HepG2 (cell line): ENCODE measurements around the gene ZNF618. TPM values are rescaled to one million over a fixed set of nuclear protein-coding genes. Genes with fewer than 3 reads are reported as not detected.

ENCODE experiments used
- ATAC-seq: fragments of 200-7000 bp; cut with Tn5 transposase; 3 replicates; pipeline ENCODE4 v1.9.1; 2020; ENCODE audit warnings: mild to moderate bottlenecking, moderate library complexity
- BruUV-seq: library from RNA; stranded (reverse); fragments of 400-500 nt; replicated peaks from 2 replicates; lab custom pipeline; 2021; lab: Mats Ljungman, UMichigan
- CTCF ChIA-PET: fragments of 300-600 bp; formaldehyde crosslinking; extraction: SDS; loops from one replicate; lab custom pipeline; 2021; ENCODE audit warnings: low total read pairs, inconsistent platforms, low intra/inter-chr PET ratio; lab: Yijun Ruan, JAX
- POLR2A ChIA-PET: fragments of 350-600 bp; sonication (Branson Sonifier 250); formaldehyde crosslinking; loops from one replicate; lab custom pipeline; 2020; ENCODE audit warnings: antibody characterized with exemption, inconsistent platforms; lab: Yijun Ruan, JAX
- DNase-seq: peaks from one replicate; pipeline ENCODE4 v3.0.0-alpha.2; 2015; ENCODE audit warnings: low spot score
- FAIRE-seq: peaks from 3 replicates; lab custom pipeline; 2011; peaks lifted over from hg19 to GRCh38; lab: Jason Lieb, UNC
- H2AFZ ChIP-seq: one replicate; pipeline ENCODE4 v1.6.1; 2011; ENCODE audit warnings: low read length, inconsistent platforms
- H3K27ac ChIP-seq: fragments of 300-600 bp; 3 replicates; pipeline ENCODE4 v1.8.0; 2011; ENCODE audit warnings: mixed run types, mild to moderate bottlenecking, mixed read lengths, low read length, inconsistent platforms; ENCODE audit not compliant: insufficient read depth; ENCODE audit errors: extremely low read length
- H3K27me3 ChIP-seq, 2 experiments: fragments of 200-600 bp in 1 of 2; 2 replicates in 1 of 2; 3 replicates in 1 of 2; pipeline versions ENCODE4 v1.6.0 to v1.8.0; 2011; ENCODE audit warnings: low read length in 2 of 2, mild to moderate bottlenecking in 2 of 2, moderate library complexity in 2 of 2, inconsistent platforms in 1 of 2; ENCODE audit not compliant: insufficient read depth in 2 of 2, control insufficient read depth in 1 of 2
- H3K36me3 ChIP-seq, 2 experiments: fragments of 200-600 bp in 1 of 2; replicated peaks in 1 of 2; 2 replicates in 1 of 2; 3 replicates in 1 of 2; pipeline versions ENCODE4 v1.5.1 to v1.8.0; 2011; ENCODE audit warnings: low read length in 2 of 2, inconsistent platforms in 1 of 2; ENCODE audit not compliant: insufficient read depth in 2 of 2, control insufficient read depth in 1 of 2
- H3K4me1 ChIP-seq: 2 replicates; pipeline ENCODE4 v1.5.1; 2012; ENCODE audit warnings: low read length, inconsistent platforms; ENCODE audit not compliant: insufficient read depth
- H3K4me2 ChIP-seq: 2 replicates; pipeline ENCODE4 v1.6.0; 2011; ENCODE audit warnings: low read depth, low read length, inconsistent platforms
- H3K4me3 ChIP-seq, 3 experiments: fragments of 200-600 bp in 1 of 3; sonication (generic), shearing (Covaris generic) in 1 of 3; replicated peaks in 1 of 3; 2 replicates each; pipeline ENCODE4 v1.5.1; 2011 to 2016; ENCODE audit warnings: low read length in 3 of 3, inconsistent platforms in 2 of 3, low read depth in 2 of 3, mild to moderate bottlenecking in 2 of 3, control low read depth in 1 of 3, mixed read lengths in 1 of 3; ENCODE audit not compliant: insufficient read depth in 1 of 3
- H3K79me2 ChIP-seq: one replicate; pipeline ENCODE4 v1.6.1; 2011; ENCODE audit warnings: low read length, inconsistent platforms; ENCODE audit not compliant: insufficient read depth
- H3K9ac ChIP-seq: 2 replicates; pipeline ENCODE4 v1.6.0; 2011; ENCODE audit warnings: mild to moderate bottlenecking, low read depth, low read length, inconsistent platforms; ENCODE audit not compliant: insufficient read depth
- H3K9me3 ChIP-seq: 2 replicates; pipeline ENCODE4 v1.5.1; 2012; ENCODE audit warnings: mild to moderate bottlenecking, low read length
- H4K20me1 ChIP-seq: 2 replicates; pipeline ENCODE4 v1.6.0; 2011; ENCODE audit warnings: inconsistent platforms, mild to moderate bottlenecking, low read length, moderate library complexity; ENCODE audit not compliant: insufficient read depth
- HNF1B ChIP-seq: sonication (generic); formaldehyde crosslinking; IDR thresholded peaks from 2 replicates; pipeline ENCODE4 v1.5.1; 2020; ENCODE audit warnings: mild to moderate bottlenecking, moderate library complexity, missing genetic modification reagents
- MATR3 ChIP-seq: sonication (generic); formaldehyde crosslinking; IDR thresholded peaks from 2 replicates; pipeline ENCODE4 v1.4.0; 2020; ENCODE audit warnings: missing genetic modification reagents
- NONO ChIP-seq, 2 experiments: fragments of 450-650 bp in 1 of 2; sonication (generic) in 1 of 2; formaldehyde crosslinking in 1 of 2; IDR thresholded peaks in 1 of 2; conservative IDR thresholded peaks in 1 of 2; 2 replicates each; pipeline versions ENCODE4 v1.6.1 to v1.8.0; 2017 to 2022; ENCODE audit warnings: mild to moderate bottlenecking in 1 of 2, missing genetic modification reagents in 1 of 2, moderate library complexity in 1 of 2
- PRDM15 ChIP-seq: sonication (generic); formaldehyde crosslinking; IDR thresholded peaks from 2 replicates; pipeline ENCODE4 v1.4.0; 2020; ENCODE audit warnings: missing genetic modification reagents
- ZHX2 ChIP-seq, 2 experiments: sonication (generic) in 1 of 2; formaldehyde crosslinking in 1 of 2; IDR thresholded peaks; 2 replicates each; pipeline versions ENCODE4 v1.6.1 to v1.9.0; 2014 to 2022; ENCODE audit warnings: antibody characterized with exemption in 1 of 2, borderline replicate concordance in 1 of 2, inconsistent platforms in 1 of 2, low read depth in 1 of 2, missing genetic modification reagents in 1 of 2
- ZNF530 ChIP-seq: sonication (generic); formaldehyde crosslinking; IDR thresholded peaks from 2 replicates; pipeline ENCODE4 v1.5.0; 2020; ENCODE audit warnings: low read depth, mild to moderate bottlenecking, missing genetic modification reagents
- ZNF572 ChIP-seq: sonication (generic); formaldehyde crosslinking; IDR thresholded peaks from 2 replicates; pipeline ENCODE4 v1.5.1; 2020; ENCODE audit warnings: mild to moderate bottlenecking, missing genetic modification reagents
- ZNF678 ChIP-seq: sonication (generic); formaldehyde crosslinking; IDR thresholded peaks from 2 replicates; pipeline ENCODE4 v1.4.0; 2020; ENCODE audit warnings: mild to moderate bottlenecking, missing genetic modification reagents
- WGBS: methylation state at CpG from one replicate; pipeline ENCODE4 v1.1.6; 2017; ENCODE audit warnings: low lambda C conversion rate; 5-methylcytosine and 5-hydroxymethylcytosine counted together
- in situ Hi-C: cut with HindIII; loops from 2 replicates; pipeline ENCODE4 v1.10.0; 2017; ENCODE audit warnings: low pct_unique_long_range_greater_than_20kb; ENCODE audit not compliant: extremely low pct_ligation_motif_present
- intact Hi-C: fragments of 100-400 bp; cut with micrococcal nuclease; formaldehyde crosslinking; loops from one replicate; pipeline ENCODE4 v1.10.0; 2022; ENCODE audit not compliant: unreplicated experiment
- polyA plus RNA-seq, 8 experiments: library from polyadenylated mRNA; depleted of rRNA in 3 of 8; stranded (reverse) in 7 of 8; unstranded in 1 of 8; fragments of >200 nt; fragmentation: Illumina TruSeq in 4 of 8; extraction: Trizol in 4 of 8; gene quantifications; 2 replicates each; pipeline versions ENCODE4 v1.2.1 to v1.2.3, GENCODE V29; 2011 to 2016; ENCODE audit warnings: low read depth in 4 of 8, missing spikeins in 1 of 8, mixed read lengths in 1 of 8; ENCODE audit not compliant: insufficient read depth in 1 of 8
- total RNA-seq, 5 experiments: library from RNA; depleted of rRNA; stranded (reverse); fragments of >200 nt; fragmentation: Illumina TruSeq; extraction: Trizol; gene quantifications; 2 replicates each; pipeline ENCODE4 v1.2.3, GENCODE V29; 2016; ENCODE audit warnings: low read depth in 1 of 5

Gene ZNF618
- total and polyA plus RNA-seq, 2 of the 13 experiments (the other 11 are each of a cell fraction or from before 2014, with no cell fraction given) = 0.07 TPM

- Histone ChIP-seq H4K20me1 (no peaks in the 10 kb centered on the region), H3K4me3 (no peak overlapping the region), H3K27ac (no peak overlapping the region), H3K9ac (no peak overlapping the region), H3K4me1 (peaks cover 7% of the 10 kb centered on the region), H3K27me3 (peaks cover 1 to 32% of the 10 kb centered on the region in 2 experiments; a peak in 3 of 5 replicates), H3K79me2 (no peaks in the 10 kb centered on the region), H2AFZ (no peak overlapping the region), H3K36me3 (no peaks in the 10 kb centered on the region), H3K4me2 (no peak overlapping the region), H3K9me3 (no peaks in the 10 kb centered on the region)
- BruUV-seq = no TSS peak
- POLR2A ChIA-PET = interaction anchor here (0.9 kb wide), 1 partner anchor 11 kb away, joined by 3 read pairs; no protein-coding TSS in a partner anchor
- no peak for ATAC-seq
- FAIRE-seq = no peak
- no peak for DNase-seq
- TF ChIP-seq ZHX2 (IDR thresholded peaks at IDR 0.05; ENCODE audit: low read depth) (no peak), ZHX2 (CRISPR knock-in tag; IDR thresholded peaks at IDR 0.05; ENCODE audit: borderline replicate concordance) (no peak), ZNF530 (CRISPR knock-in tag) (no peak), PRDM15 (no peak), NONO (IDR thresholded peaks at IDR 0.05) (no peak), NONO (CRISPR knock-in tag; conservative IDR thresholded peaks at IDR 0.05) (no peak), ZNF572 (no peak), HNF1B (CRISPR knock-in tag) (no peak), MATR3 (CRISPR knock-in tag) (no peak), ZNF678 (CRISPR knock-in tag) (no peak)
- CTCF ChIA-PET = no interaction called here
- intact Hi-C loops = no loop called here
- WGBS = 59% methylated on average over 15 of the region's 19 CpGs
- in situ Hi-C loops = loop anchor here (25.0 kb wide), 1 partner anchor 301 kb away; no protein-coding TSS in a partner anchor
Measured at GRCh38 chr9:114037961-114038723, 162.0 kb downstream of the ZNF618 start.
